ENCODE data around the gene PPP3CB.

The PPP3CB gene

DNA sequence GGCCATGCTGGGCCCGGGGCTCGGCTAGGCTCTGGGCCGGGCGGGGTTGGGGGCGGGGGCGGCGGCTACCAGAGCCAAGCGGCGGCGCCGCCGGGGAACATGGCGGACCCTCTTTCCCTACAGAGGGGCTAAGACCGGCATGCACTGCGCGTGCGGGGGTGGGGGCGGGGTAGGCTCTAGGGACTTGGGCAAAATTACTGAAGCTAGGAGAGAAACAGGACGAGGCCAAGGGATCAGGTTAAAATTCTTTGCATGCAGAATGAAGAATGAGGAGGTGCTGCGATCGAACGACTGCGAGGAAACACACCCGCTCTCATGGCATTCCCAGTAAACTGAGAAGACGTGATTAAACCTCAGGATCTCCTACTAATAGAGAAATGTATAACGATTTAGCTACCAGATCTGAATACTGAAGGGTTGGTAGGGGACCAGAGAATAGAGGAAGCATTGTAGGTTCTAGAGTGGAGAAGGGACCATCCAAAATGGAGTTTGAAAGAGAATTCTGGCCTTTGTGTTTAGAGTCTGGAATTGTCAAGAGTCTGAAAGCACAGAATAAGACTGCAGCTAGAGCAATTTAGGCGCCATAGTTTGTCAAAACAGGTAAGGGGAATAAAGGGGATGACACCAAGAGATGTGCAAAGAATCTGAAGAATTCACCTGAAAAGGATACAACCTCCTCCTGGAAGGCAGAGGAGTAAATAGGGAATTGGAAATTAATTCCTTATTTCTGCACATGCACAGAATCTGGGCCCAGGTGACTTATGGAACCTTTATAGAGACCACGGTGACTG, at the start of gene PPP3CB:
Gene PPP3CB, minus strand, starts transcription at position 141 of the 791 bp plus-strand sequence. Its CDS starts 135 bp downstream, at position 6.
- DNase-seq (ENCODE audit: low spot score) = peak; percentile 85

DNA sequence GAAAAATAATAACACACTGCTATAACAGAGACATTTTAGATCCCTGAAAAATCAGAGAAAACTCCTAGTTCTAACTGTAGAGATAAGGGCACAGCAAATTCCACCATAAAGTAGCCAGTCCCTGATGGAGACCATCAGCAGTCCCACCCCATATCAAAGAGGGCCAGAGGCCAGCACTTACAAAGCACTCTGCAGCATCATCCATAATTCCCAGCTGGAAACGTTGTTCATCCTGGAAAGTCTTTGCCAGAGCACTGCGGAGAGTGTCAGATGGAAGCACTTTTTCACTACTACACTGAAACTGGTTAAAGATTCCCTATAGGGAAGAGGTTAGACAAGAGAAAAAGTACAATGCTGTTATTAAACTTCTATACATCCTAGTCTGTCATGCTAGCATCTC, 49.5 kb upstream of the PPP3CB start:
- no peak for DNase-seq (ENCODE audit: low spot score)

- DNase-seq (ENCODE audit: low spot score) = no peak
Observed at GRCh38 chr10:73537709-73538108, 41.9 kb upstream of the PPP3CB start.

DNA sequence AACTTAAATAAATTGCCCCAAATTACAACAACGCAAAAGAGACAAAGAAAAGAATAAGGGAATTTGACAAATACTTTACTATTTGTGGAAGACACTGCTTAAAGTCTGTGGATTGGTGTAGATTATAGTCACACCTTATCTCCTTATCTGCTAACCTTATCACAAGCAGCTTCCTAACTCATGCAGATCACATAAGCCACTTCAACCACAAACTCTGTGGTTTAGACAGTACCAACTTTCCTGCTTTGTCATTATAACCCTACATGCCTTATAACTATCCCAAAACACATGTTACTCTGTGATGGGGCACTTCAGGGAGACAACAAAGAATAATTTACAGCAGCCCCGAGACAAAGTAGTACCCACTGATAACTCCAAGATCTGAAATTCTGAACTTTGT, 41.5 kb upstream of the PPP3CB start:
- no peak for DNase-seq (ENCODE audit: low spot score)

- DNase-seq (ENCODE audit: low spot score) = no peak
Observed at GRCh38 chr10:73534857-73535256, 39.0 kb upstream of the PPP3CB start.

- peak; percentile 50 for DNase-seq (ENCODE audit: low spot score)
Observed at GRCh38 chr10:73529089-73529832, 33.4 kb upstream of the PPP3CB start.

DNA sequence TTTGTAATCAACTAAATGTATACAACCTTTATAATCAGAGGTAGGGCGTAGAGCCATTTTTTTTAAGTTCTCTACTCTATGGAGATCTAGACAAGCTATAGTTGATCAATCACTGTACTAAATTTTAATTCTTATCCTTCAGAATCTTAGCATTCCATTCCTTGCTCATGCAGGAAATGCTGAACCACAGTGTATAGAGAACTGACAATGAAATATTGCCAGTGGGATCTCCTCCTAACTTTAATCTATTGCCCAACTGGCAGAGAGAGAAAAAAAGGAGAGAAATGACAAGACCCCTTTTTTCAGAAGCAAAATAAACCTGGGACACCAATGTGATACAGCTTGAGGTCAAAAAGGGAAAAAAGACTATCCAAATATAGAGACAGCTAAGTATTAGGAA, 26.4 kb upstream of the PPP3CB start:
- DNase-seq (ENCODE audit: low spot score) = no peak

GRCh38 chr10:73519336-73519735, 23.5 kb upstream of the PPP3CB start:
- DNase-seq (ENCODE audit: low spot score) = peak; percentile 84

DNA sequence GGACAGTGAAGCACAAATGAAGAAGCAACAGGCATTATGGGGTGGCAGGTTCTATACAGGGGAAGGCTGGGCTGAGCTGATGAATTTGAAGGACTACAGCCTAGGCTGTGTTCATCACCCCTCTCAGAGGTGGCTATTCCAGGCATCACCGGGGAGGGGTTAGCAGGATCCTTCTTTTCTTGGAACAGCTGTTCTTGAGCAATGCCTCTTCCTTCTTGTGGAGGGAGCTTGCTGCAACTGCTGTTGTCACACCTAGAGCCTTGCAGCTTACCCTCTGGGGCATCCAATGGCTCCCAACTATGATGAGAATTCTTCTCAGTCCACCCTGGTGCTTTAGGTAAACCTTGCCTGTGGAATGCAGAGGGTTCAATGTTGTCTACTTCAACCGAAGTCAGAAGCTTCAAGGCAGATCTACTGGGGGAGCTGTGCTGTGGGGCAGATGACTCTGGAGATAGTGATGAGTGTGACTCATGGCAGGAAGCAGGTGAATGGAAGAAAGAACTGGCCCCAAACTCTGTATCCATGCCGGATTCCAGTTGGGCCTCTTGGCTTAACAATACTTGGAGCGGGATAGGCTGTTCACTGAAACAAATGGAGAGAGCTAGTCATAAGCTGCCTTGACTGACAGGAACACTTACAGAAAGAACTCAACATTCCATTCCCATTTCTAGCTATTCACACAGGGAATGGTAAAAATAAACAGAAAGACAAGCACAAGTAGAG, 21.5 kb upstream of the PPP3CB start:
- no peak for DNase-seq (ENCODE audit: low spot score)

- no peak for DNase-seq (ENCODE audit: low spot score)
Observed at GRCh38 chr10:73512207-73512743, 16.5 kb upstream of the PPP3CB start.

DNA sequence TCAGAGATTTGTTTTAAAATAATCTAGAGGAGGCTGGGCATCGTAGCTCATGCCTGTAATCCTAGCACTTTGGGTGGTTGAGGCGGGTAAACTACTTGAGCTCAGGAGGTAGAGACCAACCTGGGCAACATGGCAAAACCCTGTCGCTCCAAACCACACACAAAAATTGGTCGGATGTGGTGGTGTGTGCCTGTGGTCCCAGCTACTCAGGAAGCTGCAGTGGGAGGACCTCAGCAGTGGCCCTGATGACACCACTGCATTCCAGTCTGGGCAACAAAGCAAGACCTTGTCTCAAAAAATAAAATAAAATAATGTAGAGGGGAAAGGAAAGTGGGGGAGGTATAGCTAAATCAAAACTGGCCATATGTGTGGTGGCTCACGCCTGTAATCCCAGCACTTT, 13.9 kb upstream of the PPP3CB start:
- no peak for DNase-seq (ENCODE audit: low spot score)

- DNase-seq (ENCODE audit: low spot score) = no peak
Observed at GRCh38 chr10:73506491-73506890, 10.7 kb upstream of the PPP3CB start.

DNA sequence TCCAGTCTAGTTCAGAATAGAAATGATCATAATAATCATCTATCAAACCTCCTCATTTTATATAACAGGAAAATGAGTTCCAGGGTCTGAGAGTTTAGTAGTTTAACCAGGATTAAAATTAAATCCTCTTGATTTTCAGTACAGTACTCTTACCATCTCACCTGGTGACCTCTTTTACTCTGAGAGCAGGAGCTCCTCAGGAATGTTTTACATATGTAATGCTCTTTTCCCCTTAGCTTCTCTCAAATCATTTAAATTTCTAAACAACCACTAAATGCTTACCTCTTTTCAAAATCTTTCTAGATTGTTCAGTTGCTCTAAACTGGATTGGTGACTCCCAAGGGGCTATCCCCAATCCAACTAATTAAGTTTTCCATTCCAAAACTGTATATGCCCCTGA, 10.2 kb upstream of the PPP3CB start:
- DNase-seq (ENCODE audit: low spot score) = no peak

DNA sequence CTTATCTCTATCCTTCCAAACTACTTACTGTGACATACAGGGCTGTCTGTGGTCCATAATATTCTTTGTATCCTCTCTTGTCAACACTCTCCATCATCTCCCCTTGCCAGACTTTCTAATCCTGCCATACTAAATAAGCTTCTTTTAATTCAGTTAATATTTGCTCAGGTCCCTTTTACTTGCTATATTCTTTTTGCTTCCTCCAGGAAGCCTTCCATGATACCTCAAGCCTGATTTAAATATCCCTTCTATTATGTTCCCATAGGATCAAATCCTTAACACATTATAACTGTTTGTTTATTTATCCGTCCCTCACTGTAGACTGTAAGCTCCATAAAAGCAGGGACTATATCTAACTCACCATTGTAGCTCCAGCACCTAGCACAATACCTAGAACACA, 7.2 kb upstream of the PPP3CB start:
- DNase-seq (ENCODE audit: low spot score) = no peak

DNA sequence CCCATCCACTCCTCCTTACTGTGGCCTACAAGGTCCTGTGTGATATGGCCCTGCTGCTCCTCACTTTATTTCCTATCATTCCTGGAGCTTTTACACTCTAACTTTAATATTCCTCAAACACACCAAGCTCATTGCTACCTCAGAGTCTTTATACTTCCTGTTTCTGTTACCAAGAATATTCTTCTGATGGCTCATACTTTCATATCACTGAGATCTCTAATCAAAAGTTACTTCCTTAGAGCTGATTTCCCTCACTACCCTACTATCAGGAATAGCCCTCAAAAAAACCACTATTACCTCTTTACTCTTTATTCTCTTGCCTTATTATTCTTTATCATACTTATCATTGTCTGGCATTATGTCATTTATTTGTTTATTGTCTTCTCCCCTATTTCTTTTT, 5.8 kb upstream of the PPP3CB start:
- no peak for DNase-seq (ENCODE audit: low spot score)

GRCh38 chr10:73497623-73498022, 1.8 kb upstream of the PPP3CB start:
- no peak for DNase-seq (ENCODE audit: low spot score)

- peak; percentile 61 for DNase-seq (ENCODE audit: low spot score)
Observed at GRCh38 chr10:73495226-73495883, 469 bp downstream of the PPP3CB start.

- DNase-seq (ENCODE audit: low spot score) = no peak
Observed at GRCh38 chr10:73494877-73495225, 973 bp downstream of the PPP3CB start.

DNA sequence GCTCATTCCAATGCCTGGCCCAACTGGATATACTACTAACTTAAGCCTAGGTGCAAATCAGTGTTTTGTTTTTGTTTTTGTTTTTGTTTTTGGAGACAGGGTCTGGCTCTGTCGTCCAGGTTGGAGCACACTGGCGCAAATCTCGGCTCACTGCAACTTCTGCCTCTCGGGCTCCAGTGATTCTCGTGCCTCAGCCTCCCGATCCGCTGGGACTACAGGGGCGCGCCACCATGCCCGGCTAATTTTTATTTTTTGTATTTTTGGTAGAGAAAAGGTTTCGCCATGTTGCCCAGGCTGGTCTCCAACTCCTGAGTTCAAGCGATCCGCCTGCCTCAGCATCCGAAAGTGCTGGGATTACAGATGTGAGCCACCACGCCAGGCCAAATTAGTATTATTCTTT, 1.6 kb downstream of the PPP3CB start:
- no peak for DNase-seq (ENCODE audit: low spot score)

DNA sequence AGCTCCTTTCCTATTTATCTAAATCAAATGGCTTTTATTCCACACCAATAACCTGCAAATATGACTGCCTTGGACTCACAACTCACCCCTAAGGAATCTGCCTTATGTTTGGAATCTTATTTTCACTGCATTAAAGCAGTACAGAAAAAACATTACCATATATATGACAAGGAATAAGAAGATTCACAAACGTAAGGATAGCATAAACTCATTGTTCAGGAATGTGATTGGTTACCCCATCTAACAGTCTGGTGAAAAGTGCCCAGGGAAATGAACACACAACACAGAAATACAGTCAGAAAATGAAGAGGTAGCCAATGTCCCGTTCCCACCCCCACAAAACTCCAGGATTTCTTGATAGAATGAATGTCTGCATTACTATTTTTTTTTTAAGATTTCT, 2.0 kb downstream of the PPP3CB start:
- no peak for DNase-seq (ENCODE audit: low spot score)

DNA sequence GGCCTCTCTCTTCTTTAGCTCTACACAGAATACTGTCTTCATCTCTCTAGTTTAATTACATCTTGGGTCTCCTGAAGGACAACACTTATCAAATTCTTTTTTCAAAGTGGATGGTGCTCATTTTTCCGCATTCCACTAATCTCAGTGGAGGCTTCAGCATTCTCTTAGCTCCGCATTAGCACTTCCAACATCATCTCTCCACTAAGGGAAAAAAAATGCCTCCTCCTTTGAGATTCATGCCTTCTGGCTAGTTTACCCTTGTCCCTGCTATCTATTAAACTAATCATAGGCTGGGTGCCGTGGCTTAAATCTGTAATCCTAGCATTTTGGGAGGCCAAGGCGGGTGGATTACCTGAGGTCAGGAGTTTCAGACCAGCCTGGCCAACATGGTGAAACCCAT, 9.2 kb downstream of the PPP3CB start:
- DNase-seq (ENCODE audit: low spot score) = no peak

DNA sequence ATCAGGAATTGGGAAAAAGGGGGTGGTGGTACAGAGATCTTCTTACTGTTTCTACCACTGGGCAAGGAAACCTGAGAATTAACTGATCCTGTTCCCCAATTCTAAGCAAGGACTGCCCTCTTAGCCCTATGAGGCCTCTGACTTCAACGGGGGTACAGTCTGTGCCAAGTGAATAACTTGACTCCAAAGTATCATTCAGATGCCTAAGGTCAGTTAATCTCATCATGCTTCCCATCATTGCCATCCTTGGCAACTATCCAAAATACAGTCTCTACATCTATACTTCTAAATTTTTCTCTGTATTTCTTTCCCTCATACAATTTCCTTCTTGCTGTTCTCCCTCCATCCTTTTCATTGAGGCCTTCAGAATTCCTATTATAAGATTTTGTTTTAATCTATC, 10.5 kb downstream of the PPP3CB start:
- no peak for DNase-seq (ENCODE audit: low spot score)
